Tibial artery (tissue), 4 donors: Measurements from ENCODE around the gene CLPX.
"Not testable (repeated sequence)": the region's sequence is repeated elsewhere in the genome, so short reads cannot be mapped to it uniquely, and the experiment has no call there.

Experiments
- DNase-seq, 2 donors: peaks; one replicate each; pipeline ENCODE4 v3.0.0-alpha.2; 2019
- H3K27ac ChIP-seq, 2 donors: fragments of 200-600 bp; sonication (generic) in 1 of 2; 1 replicate in 1 of 2; 2 replicates in 1 of 2; pipeline ENCODE4 v1.5.1; 2018 to 2019; ENCODE audit warnings: mild to moderate bottlenecking in 1 of 2
- H3K27me3 ChIP-seq, 2 donors: fragments of 200-600 bp; sonication (generic) in 1 of 2; one replicate each; pipeline versions ENCODE4 v1.5.1 to v1.6.0; 2016 to 2019
- H3K36me3 ChIP-seq, 3 donors: fragments of 200-600 bp; sonication (generic) in 2 of 3; one replicate each; pipeline ENCODE4 v1.5.1; 2016 to 2019; ENCODE audit warnings: mild to moderate bottlenecking in 2 of 3
- H3K4me1 ChIP-seq, 4 donors: fragments of 200-600 bp; sonication (generic) in 2 of 4; 1 replicate in 3 of 4; 2 replicates in 1 of 4; pipeline ENCODE4 v1.5.1; 2016 to 2019
- H3K4me3 ChIP-seq, 2 donors: fragments of 200-600 bp; sonication (generic) in 1 of 2; 1 replicate in 1 of 2; 2 replicates in 1 of 2; pipeline ENCODE4 v1.5.1; 2018 to 2019; ENCODE audit warnings: mild to moderate bottlenecking in 2 of 2
- H3K9me3 ChIP-seq, 3 donors: fragments of 200-600 bp; sonication (generic) in 1 of 3; one replicate each; pipeline ENCODE4 v1.5.1; 2016 to 2019
- intact Hi-C: fragments of 100-400 bp; cut with DNase I; formaldehyde crosslinking; loops from one replicate; pipeline ENCODE4 v1.15.0; 2023; ENCODE audit warnings: low total_unique reads
- TF ChIP-seq, protein P1 (sequence below), 2 experiments: fragments of 200-600 bp in 1 of 2; fragments of 450-650 bp in 1 of 2; IDR thresholded peaks; one replicate each; pipeline ENCODE4 v1.5.1; 2017 to 2019; ENCODE audit warnings: antibody characterized with exemption in 2 of 2, mild to moderate bottlenecking in 1 of 2, moderate library complexity in 1 of 2

The CLPX gene

DNA sequence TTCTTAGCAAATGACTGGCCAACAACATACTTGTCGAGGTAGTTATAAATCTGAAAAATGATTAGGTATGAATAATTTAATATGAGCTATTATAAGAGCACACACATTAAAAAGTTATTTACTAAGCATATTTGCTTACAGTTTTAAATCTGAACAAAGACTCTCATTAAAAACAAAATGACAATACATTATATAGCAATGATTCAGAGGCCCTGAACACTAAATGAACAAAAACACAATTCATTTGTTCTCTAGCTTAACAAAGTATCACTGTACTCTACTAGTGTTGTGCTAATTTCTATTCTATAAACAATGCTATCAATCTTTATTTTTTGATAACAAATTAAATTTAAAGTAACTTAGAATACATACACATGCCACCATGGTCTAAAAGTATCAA, 21.0 kb downstream of the CLPX start:
- DNase-seq, result no peak
- no peaks in the 10 kb centered on the region for H3K27me3 ChIP-seq
- H3K4me1 ChIP-seq, result no peaks in the 10 kb centered on the region
- H3K36me3 ChIP-seq, result peaks cover 32 to 56% (median 39%) of the 10 kb centered on the region in 3 donors
- H3K4me3 ChIP-seq, result no peak overlapping the region
- intact Hi-C loops, result no loop called here
- TF ChIP-seq, protein P1, sequence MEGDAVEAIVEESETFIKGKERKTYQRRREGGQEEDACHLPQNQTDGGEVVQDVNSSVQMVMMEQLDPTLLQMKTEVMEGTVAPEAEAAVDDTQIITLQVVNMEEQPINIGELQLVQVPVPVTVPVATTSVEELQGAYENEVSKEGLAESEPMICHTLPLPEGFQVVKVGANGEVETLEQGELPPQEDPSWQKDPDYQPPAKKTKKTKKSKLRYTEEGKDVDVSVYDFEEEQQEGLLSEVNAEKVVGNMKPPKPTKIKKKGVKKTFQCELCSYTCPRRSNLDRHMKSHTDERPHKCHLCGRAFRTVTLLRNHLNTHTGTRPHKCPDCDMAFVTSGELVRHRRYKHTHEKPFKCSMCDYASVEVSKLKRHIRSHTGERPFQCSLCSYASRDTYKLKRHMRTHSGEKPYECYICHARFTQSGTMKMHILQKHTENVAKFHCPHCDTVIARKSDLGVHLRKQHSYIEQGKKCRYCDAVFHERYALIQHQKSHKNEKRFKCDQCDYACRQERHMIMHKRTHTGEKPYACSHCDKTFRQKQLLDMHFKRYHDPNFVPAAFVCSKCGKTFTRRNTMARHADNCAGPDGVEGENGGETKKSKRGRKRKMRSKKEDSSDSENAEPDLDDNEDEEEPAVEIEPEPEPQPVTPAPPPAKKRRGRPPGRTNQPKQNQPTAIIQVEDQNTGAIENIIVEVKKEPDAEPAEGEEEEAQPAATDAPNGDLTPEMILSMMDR (IDR thresholded peaks at IDR 0.05), result no peak
- H3K27ac ChIP-seq, result no peak overlapping the region
- no peaks in the 10 kb centered on the region for H3K9me3 ChIP-seq

DNA sequence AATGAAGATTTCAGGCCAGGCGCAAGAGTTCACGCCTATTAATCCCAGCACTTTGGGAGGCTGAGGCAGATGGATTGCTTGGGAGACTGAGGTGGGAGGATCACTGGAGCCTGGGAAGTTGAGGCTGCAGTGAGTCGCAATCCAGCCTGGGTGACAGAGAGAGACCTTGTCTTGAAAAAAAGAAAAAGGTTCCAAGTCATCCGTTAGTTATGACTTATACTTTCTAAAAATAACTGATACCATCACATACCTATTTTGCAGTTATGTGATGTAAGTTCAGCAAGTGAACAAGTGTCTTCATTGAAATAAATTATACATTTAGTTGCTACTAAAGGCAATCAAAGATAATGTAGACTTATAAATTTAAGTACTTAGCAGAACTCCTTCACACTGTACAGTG, 22.1 kb downstream of the CLPX start:
- no peaks in the 10 kb centered on the region for H3K27me3 ChIP-seq
- TF ChIP-seq, protein P1 (IDR thresholded peaks at IDR 0.05), result no peak
- intact Hi-C loops, result no loop called here
- peaks cover 37 to 59% (median 45%) of the 10 kb centered on the region in 3 donors for H3K36me3 ChIP-seq
- no peaks in the 10 kb centered on the region for H3K9me3 ChIP-seq
- no peaks in the 10 kb centered on the region for H3K4me1 ChIP-seq
- DNase-seq, result no peak
- no peak overlapping the region for H3K4me3 ChIP-seq
- H3K27ac ChIP-seq, result no peak overlapping the region

DNA sequence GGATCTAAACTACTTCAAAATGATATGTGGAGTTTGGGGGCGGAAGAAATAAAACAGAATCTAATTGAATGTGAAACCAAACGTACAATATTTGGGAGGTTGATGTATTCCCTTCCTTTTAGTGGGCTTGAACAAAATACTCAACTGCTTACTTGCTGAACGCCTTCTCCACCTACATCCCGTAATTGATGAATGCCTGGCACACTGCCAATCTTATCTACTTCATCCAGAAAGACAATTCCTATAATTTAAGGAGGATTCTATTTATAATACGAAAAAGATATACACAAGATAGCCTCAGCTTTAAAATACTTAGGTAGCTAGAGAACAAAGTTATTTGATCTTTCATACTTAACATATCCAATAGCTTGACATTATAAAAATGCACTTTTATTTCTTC, 28.4 kb downstream of the CLPX start:
- no peak for DNase-seq
- intact Hi-C loops, result no loop called here
- Histone ChIP-seq H3K36me3 (peaks cover 63 to 77% (median 74%) of the 10 kb centered on the region in 3 donors), H3K9me3 (no peaks in the 10 kb centered on the region), H3K4me3 (no peak overlapping the region), H3K27ac (no peak overlapping the region), H3K27me3 (no peaks in the 10 kb centered on the region), H3K4me1 (no peaks in the 10 kb centered on the region)
- TF ChIP-seq, protein P1 (IDR thresholded peaks at IDR 0.05), result no peak

DNA sequence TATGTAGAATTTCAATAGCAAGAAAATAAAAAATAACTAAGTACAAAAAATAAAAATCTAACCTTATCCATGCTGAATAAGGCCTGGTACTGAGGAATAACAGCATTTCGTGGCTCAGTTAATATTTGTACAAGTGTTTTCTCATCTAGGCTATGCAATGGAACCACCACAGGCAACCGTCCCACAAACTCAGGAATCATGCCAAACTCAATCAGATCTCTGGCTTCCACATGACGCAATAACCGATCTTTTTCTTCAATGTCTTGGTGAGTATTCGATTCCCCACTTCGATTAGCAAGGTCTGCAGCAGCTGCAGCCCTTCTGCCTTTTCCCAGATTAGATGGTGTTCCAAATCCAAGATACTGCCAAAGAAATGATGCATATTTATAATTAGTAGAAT, 30.4 kb downstream of the CLPX start:
- Histone ChIP-seq H3K36me3 (peaks cover 79 to 94% (median 91%) of the 10 kb centered on the region in 3 donors), H3K9me3 (no peaks in the 10 kb centered on the region), H3K27me3 (no peaks in the 10 kb centered on the region), H3K4me3 (no peak overlapping the region), H3K4me1 (no peaks in the 10 kb centered on the region), H3K27ac (no peak overlapping the region)
- TF ChIP-seq, protein P1 (IDR thresholded peaks at IDR 0.05), result no peak
- intact Hi-C loops, result no loop called here
- no peak for DNase-seq

DNA sequence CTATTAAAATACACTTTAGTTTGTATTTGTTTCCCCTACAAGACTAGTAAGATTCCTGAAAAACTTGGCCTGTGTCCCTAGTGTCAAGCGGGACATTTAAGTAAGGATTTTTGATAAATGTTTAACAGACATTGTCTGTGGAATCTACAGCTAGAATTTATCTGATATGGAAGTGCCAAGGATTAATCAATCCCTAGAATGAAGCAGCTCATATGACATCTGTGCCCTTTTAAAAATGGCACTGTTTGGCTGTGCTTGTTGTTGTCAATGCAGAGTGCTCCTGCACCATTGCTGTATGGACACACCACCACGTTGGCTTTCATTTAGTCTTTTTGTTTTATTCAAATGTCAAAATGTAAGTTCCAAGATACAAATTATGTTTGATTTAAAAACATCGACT, 37.2 kb downstream of the CLPX start:
- no peak overlapping the region for H3K27ac ChIP-seq
- intact Hi-C loops, result no loop called here
- no peaks in the 10 kb centered on the region for H3K9me3 ChIP-seq
- H3K36me3 ChIP-seq, result peaks cover 28 to 61% (median 47%) of the 10 kb centered on the region in 3 donors
- no peak for DNase-seq
- no peaks in the 10 kb centered on the region for H3K27me3 ChIP-seq
- TF ChIP-seq, protein P1 (IDR thresholded peaks at IDR 0.05), result no peak
- no peak overlapping the region for H3K4me3 ChIP-seq
- H3K4me1 ChIP-seq, result no peaks in the 10 kb centered on the region

DNA sequence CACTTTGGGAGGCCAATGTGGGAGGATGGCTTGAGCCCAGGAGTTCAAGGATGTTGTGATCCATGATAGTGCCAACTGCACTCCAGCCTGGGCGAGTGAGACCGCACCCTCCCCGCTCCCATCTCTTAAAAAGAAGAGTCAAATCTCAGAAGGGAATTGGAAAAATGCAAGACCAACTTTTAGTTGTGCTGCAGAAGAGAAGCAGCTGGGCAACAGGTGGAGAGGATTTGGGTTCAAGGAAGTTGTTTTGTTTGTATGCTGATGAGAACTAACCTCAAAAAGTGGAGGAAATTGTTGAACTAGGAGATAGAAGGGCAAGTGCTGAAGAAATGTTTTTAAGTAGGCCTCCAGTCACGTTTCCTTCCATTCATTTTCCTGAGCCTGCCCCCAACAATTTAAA, 38.7 kb downstream of the CLPX start:
- no peak overlapping the region for H3K27ac ChIP-seq
- TF ChIP-seq, protein P1 (IDR thresholded peaks at IDR 0.05), result no peak
- peaks cover 15 to 46% (median 35%) of the 10 kb centered on the region in 3 donors for H3K36me3 ChIP-seq
- no peaks in the 10 kb centered on the region for H3K4me1 ChIP-seq
- H3K4me3 ChIP-seq, result no peak overlapping the region
- H3K27me3 ChIP-seq, result no peaks in the 10 kb centered on the region
- intact Hi-C loops, result no loop called here
- no peaks in the 10 kb centered on the region for H3K9me3 ChIP-seq
- DNase-seq, result no peak

DNA sequence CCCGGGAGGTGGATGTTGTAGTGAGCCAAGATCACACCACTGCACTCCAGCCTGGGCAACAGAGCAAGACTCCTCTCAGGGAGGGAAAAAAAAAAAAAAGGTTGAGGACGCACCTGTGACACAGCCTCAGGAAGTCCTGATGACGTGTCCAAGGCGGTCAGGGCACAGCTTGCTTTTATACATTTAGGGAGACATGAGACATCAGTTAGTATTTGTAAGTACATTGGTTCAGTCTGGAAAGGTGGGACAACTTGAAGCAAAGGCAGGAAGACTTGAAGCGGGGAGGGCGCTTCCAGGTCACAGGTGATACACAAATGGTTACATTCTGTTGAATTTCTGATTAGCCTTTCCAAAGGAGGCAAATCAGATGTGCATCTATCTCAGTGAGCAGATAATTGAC, 46.5 kb downstream of the CLPX start:
- H3K27ac ChIP-seq, H3K27me3 ChIP-seq, DNase-seq: not testable (repeated sequence)

DNA sequence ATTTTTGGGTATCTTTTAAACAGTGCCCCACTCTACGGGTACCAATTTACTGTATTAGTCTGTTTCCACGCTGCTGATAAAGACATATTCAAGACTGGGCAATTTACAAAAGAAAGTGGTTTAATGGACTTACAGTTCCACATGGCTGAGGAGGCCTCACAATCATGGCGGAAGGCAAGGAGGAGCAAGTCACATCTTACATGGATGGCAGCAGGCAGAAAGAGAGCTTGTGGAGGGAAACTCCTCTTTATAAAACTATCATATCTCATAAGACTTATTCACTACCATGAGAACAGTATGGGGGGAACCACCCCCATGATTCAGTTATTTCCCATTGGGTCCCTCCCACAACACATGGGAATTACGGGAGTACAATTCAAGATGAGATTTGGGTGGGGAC, 47.2 kb downstream of the CLPX start:
- not testable (repeated sequence) for H3K4me1 ChIP-seq, H3K36me3 ChIP-seq, H3K4me3 ChIP-seq, H3K27ac ChIP-seq, H3K27me3 ChIP-seq, DNase-seq, H3K9me3 ChIP-seq
- intact Hi-C loops, result loop anchor here (10.0 kb wide), 1 partner anchor 47 kb away; the partner anchor contains the start of gene CLPX

More for the DNA sequence above, 46.5 kb downstream of the CLPX start:
- intact Hi-C loops, result loop anchor here (10.0 kb wide), 1 partner anchor 46 kb away; the partner anchor contains the start of gene CLPX
- H3K9me3 ChIP-seq, H3K36me3 ChIP-seq, H3K4me1 ChIP-seq, H3K4me3 ChIP-seq: not testable (repeated sequence)
